ENCODE measurements around the gene HOXA3.

The HOXA3 gene

GRCh38 chr7:27091941-27092818, 60.2 kb downstream of the HOXA3 start:
- in situ Hi-C loops (cut with MboI; ENCODE audit: low pct_unique_long_range_greater_than_20kb, low sequenced_read_pairs), result no loop called here
- DNase-seq, result peak; percentile 45

GRCh38 chr7:27091105-27091504, 61.3 kb downstream of the HOXA3 start:
- in situ Hi-C loops (cut with MboI; ENCODE audit: low pct_unique_long_range_greater_than_20kb, low sequenced_read_pairs), result no loop called here
- no peak for DNase-seq

GRCh38 chr7:27088002-27088922, 64.1 kb downstream of the HOXA3 start:
- in situ Hi-C loops (cut with MboI; ENCODE audit: low pct_unique_long_range_greater_than_20kb, low sequenced_read_pairs), result no loop called here

GRCh38 chr7:27083646-27084045, 68.7 kb downstream of the HOXA3 start:
- no peak for DNase-seq
- in situ Hi-C loops (cut with MboI; ENCODE audit: low pct_unique_long_range_greater_than_20kb, low sequenced_read_pairs), result no loop called here

More at GRCh38 chr7:27088002-27088922, 64.1 kb downstream of the HOXA3 start:
- DNase-seq, result no peak

DNA sequence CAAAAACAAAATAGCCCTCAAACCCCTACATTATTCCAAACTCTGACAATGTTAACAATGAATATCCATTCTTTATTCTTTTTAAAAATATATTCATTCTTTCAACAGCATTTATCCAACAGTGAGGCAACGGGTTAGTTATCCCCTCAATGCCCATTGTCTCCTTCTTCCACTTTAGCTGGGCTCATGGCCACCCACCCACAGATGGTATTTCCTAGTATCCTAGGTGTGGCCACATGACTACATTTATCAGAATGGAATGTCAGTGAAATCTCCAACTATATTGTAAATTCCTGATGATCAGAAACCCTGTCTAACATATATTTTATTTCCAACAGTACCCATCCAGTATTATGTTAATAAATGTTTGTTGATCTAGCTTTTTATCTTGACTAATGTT, 70.2 kb downstream of the HOXA3 start:
- no peak for DNase-seq
- in situ Hi-C loops (cut with MboI; ENCODE audit: low pct_unique_long_range_greater_than_20kb, low sequenced_read_pairs), result no loop called here

DNA sequence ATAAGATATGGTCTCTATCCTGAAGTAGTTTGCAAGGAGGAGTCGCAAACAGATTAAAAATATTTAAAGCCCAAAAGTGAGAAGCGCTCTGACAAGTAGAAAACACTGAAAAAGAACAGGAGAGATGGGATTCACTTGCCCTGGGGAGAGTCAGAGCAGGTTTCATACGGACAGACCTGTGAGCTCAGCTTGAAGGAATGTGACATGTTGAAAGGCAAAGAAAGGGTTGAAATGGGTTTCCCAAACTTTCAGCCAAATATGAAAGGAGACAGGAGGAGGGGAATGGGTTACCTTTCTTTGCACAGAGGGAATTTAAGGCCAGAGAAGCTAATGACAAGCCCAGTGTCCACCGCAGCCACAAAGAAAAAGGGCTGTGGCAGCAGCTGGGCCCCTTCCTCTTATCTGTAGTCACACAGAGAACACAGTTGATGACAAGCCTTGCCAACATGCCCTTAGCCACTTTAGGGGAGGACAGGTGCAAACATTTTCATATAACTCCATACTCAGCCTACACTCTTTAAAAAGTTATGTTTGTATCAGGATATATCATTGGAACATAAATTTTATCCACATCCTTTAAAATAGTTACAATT, 71.4 kb downstream of the HOXA3 start:
- in situ Hi-C loops (cut with MboI; ENCODE audit: low pct_unique_long_range_greater_than_20kb, low sequenced_read_pairs), result no loop called here
- DNase-seq, result no peak

DNA sequence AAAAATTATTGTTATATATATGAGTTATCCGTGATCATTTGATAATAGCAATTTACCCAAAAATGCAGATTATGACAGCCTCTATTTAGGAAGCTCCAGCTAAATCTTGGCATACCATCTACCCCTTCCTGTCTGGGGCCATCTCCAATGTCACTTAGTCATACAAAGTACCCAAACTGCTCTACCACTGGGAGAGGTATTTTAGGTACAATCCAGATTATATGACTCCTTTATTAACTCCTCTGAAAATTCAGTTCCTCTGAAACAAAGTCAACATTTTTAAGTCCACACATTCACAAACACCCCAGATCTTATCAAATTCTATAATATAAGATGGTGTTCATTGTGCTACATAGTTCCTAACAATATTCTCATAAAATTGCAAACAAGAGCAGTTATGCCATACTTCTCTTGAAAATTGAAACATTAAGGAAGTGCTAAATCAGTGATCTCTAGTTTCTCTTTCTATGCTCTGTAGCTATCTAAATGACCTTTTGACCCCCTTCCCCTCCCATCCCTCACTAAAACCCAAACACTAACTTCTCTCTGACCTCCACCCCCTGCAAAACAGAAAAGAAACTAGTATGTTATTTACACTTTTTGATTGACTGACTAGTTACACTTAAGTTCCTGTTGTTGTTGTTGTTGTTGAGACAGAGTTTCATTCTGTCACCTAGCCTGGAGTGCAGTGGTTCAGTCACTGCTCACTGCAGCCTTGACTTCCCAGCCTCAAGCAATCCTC, 73.0 kb downstream of the HOXA3 start:
- DNase-seq, result no peak
- in situ Hi-C loops (cut with MboI; ENCODE audit: low pct_unique_long_range_greater_than_20kb, low sequenced_read_pairs), result no loop called here

DNA sequence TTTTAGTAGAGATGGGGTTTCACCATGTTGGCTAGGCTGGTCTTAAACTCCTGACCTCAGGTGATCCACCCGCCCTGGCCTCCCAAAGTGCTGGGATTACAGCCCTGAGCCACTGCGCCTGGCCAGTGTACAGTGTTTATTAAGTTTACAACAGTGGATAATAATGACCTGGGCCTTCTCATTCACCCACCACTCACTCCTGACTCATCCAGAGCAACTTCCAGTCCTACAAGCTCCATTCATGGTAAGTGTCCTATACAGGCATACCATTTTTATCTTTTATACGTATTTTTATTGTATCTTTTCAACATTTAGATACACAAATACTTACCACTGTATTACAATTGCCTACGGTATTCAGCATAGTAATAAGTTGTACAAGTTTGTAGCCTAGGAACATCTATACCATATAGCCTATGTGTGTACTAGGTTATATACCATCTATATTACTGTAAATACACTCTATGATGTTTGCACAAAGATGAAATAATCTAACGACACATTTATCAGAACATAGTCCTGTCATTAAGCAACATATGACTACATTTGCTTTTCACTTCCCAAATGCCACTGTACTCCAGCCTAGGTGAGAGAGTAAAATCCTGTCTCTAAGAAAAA, 73.7 kb downstream of the HOXA3 start:
- no peak for DNase-seq
- in situ Hi-C loops (cut with MboI; ENCODE audit: low pct_unique_long_range_greater_than_20kb, low sequenced_read_pairs), result no loop called here

- peak; percentile 27 for DNase-seq
- in situ Hi-C loops (cut with MboI; ENCODE audit: low pct_unique_long_range_greater_than_20kb, low sequenced_read_pairs), result no loop called here
Observed at GRCh38 chr7:27073076-27073475, 79.3 kb downstream of the HOXA3 start.

DNA sequence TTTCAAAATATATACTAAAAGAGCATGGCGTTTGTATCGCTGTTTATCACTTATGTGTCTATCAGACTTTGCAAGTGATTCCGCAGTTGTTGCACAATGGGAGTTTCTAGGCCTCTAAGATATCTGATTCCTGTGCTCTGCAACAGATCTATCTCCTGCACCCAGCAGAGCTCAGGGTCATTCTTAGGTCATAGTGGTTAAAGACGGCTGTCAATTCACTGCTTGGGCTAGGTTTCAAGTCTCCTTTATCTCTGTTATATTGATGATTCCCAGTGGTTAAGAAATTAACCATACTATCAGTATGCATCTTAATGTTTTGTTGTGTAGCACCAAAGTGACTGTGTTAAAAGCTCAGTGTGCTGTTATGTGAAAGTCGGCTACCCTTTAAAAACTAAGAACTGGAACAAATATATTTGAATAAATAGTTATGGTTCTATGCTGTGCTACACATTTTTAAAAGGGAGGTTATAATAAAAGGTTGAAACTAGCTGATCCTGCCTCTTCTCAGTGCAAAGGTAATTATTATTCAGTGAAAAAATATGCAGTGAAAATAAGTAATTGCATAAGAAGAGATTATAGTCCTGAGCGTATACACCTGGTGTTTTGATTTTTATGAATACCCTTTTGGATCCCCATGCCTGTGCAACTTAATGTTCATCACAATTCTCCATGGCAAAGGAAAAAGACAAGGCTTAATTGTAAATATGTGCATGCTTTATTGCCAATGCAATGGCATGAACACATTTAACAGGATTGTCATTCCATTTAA, 80.6 kb downstream of the HOXA3 start:
- peak; percentile 47 for DNase-seq
- in situ Hi-C loops (cut with MboI; ENCODE audit: low pct_unique_long_range_greater_than_20kb, low sequenced_read_pairs), result no loop called here

GRCh38 chr7:27068259-27068658, 84.1 kb downstream of the HOXA3 start:
- DNase-seq, result no peak
- in situ Hi-C loops (cut with MboI; ENCODE audit: low pct_unique_long_range_greater_than_20kb, low sequenced_read_pairs), result no loop called here

- in situ Hi-C loops (cut with MboI; ENCODE audit: low pct_unique_long_range_greater_than_20kb, low sequenced_read_pairs), result no loop called here
- DNase-seq, result no peak
Observed at GRCh38 chr7:27066148-27066547, 86.2 kb downstream of the HOXA3 start.

- no peak for DNase-seq
- in situ Hi-C loops (cut with MboI; ENCODE audit: low pct_unique_long_range_greater_than_20kb, low sequenced_read_pairs), result no loop called here
Observed at GRCh38 chr7:27065709-27066108, 86.7 kb downstream of the HOXA3 start.

DNA sequence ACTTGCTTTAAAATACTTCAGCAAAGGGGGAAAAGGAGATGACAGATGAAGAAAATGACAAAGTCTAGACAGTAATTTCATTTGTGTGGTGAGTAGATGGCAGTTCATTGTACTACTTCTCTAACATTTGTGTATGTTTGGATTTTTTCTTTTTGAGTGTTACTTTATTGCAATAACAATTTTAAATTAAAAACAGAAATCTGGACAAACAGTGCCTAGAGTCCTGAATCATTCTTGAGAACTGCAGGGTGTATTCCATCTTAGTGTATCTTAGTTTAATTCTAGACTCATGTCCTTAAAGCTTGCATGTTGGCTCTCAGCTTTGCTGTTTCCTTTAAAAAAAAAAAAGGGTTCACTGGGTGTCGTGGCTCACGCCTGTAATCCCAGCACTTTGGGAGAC, 87.7 kb downstream of the HOXA3 start:
- no peak for DNase-seq
- in situ Hi-C loops (cut with MboI; ENCODE audit: low pct_unique_long_range_greater_than_20kb, low sequenced_read_pairs), result no loop called here

GRCh38 chr7:27064159-27064558, 88.2 kb downstream of the HOXA3 start:
- in situ Hi-C loops (cut with MboI; ENCODE audit: low pct_unique_long_range_greater_than_20kb, low sequenced_read_pairs), result no loop called here
- DNase-seq, result no peak

DNA sequence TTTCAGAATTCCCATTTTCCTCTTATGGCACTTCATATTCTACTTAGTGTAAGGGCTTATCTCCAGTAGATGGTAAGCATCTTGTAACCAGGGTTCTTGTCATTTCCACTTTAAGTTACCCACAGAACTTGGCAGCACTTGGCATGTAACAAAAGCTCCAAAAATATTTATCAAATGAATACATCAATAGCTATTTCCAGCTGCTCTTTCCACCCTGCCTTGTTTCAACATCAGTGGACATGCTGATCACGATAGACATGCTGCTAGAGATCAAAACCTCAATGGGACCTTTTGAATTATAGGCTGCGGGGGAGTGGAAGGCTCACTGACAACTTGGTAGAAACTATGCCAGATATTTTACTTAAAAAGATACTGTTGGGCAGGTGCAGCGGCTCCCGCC, 89.4 kb downstream of the HOXA3 start:
- DNase-seq, result no peak
- in situ Hi-C loops (cut with MboI; ENCODE audit: low pct_unique_long_range_greater_than_20kb, low sequenced_read_pairs), result no loop called here

Measured in KBM-7 (cell line).